Astrocyte (in vitro differentiated cells and primary cell): ENCODE data around the gene PXDN. TPM values are rescaled to one million over a fixed set of nuclear protein-coding genes. Genes with fewer than 3 reads are reported as not detected.

Experiments used
- DNase-seq: peaks from one replicate; pipeline ENCODE4 v3.0.0-alpha.2; 2010; ENCODE audit warnings: low read depth
- FAIRE-seq: peaks from 2 replicates; lab custom pipeline; 2011; peaks lifted over from hg19 to GRCh38; lab: Jason Lieb, UNC
- H2AFZ ChIP-seq: 2 replicates; pipeline ENCODE4 v1.6.0; 2012; ENCODE audit warnings: low read depth, low read length, inconsistent platforms
- H3K27ac ChIP-seq: 2 replicates; pipeline ENCODE4 v1.5.1; 2011; ENCODE audit warnings: low read depth, low read length, inconsistent platforms
- H3K27me3 ChIP-seq: 2 replicates; pipeline ENCODE4 v1.6.0; 2011; ENCODE audit warnings: low read length, inconsistent platforms; ENCODE audit not compliant: insufficient read depth
- H3K36me3 ChIP-seq: 2 replicates; pipeline ENCODE4 v1.5.1; 2011; ENCODE audit warnings: low read length, inconsistent platforms; ENCODE audit not compliant: insufficient read depth
- H3K4me1 ChIP-seq: 2 replicates; pipeline ENCODE4 v1.5.1; 2011; ENCODE audit warnings: low read length, inconsistent platforms; ENCODE audit not compliant: insufficient read depth
- H3K4me2 ChIP-seq: 2 replicates; pipeline ENCODE4 v1.6.0; 2012; ENCODE audit warnings: low read length, inconsistent platforms
- H3K4me3 ChIP-seq: 2 replicates; pipeline ENCODE4 v1.5.1; 2011; ENCODE audit warnings: low read depth, mild to moderate bottlenecking, low read length, inconsistent platforms; ENCODE audit not compliant: insufficient read depth
- H3K79me2 ChIP-seq: 2 replicates; pipeline ENCODE4 v1.6.0; 2012; ENCODE audit warnings: mild to moderate bottlenecking, low read length, inconsistent platforms; ENCODE audit not compliant: insufficient read depth
- H3K9ac ChIP-seq: 2 replicates; pipeline ENCODE4 v1.6.0; 2012; ENCODE audit warnings: mild to moderate bottlenecking, low read length, inconsistent platforms
- H3K9me3 ChIP-seq: 2 replicates; pipeline ENCODE4 v1.5.1; 2012; ENCODE audit warnings: low read depth, mild to moderate bottlenecking, low read length, inconsistent platforms; ENCODE audit not compliant: insufficient read depth
- H4K20me1 ChIP-seq: 2 replicates; pipeline ENCODE4 v1.6.0; 2012; ENCODE audit warnings: low read length, inconsistent platforms; ENCODE audit not compliant: insufficient read depth
- H3K27ac Mint-ChIP-seq: one replicate; pipeline ENCODE4 v1.8.0; 2021; ENCODE audit warnings: mild to moderate bottlenecking, mixed read lengths; ENCODE audit not compliant: unreplicated experiment
- H3K27me3 Mint-ChIP-seq: one replicate; pipeline ENCODE4 v1.8.0; 2021; ENCODE audit warnings: low read depth, mixed read lengths; ENCODE audit not compliant: unreplicated experiment
- H3K36me3 Mint-ChIP-seq: one replicate; pipeline ENCODE4 v1.8.0; 2021; ENCODE audit warnings: low read depth, mixed read lengths; ENCODE audit not compliant: unreplicated experiment
- H3K4me1 Mint-ChIP-seq: one replicate; pipeline ENCODE4 v1.8.0; 2021; ENCODE audit warnings: low read depth, mixed read lengths; ENCODE audit not compliant: unreplicated experiment
- H3K4me3 Mint-ChIP-seq: one replicate; pipeline ENCODE4 v1.8.0; 2021; ENCODE audit warnings: mild to moderate bottlenecking, moderate library complexity, mixed read lengths; ENCODE audit not compliant: unreplicated experiment
- H3K9me3 Mint-ChIP-seq: one replicate; pipeline ENCODE4 v1.8.0; 2021; ENCODE audit warnings: mild to moderate bottlenecking, mixed read lengths; ENCODE audit not compliant: unreplicated experiment
- CTCF ChIP-seq: IDR thresholded peaks from 2 replicates; pipeline ENCODE4 v1.5.1; 2011; ENCODE audit warnings: low read depth, mild to moderate bottlenecking, inconsistent platforms, low read length, moderate library complexity; ENCODE audit not compliant: insufficient read depth
- EZH2 ChIP-seq: IDR thresholded peaks from 2 replicates; pipeline ENCODE4 v1.6.1; 2012; ENCODE audit warnings: mild to moderate bottlenecking, low read length, inconsistent platforms; ENCODE audit not compliant: insufficient read depth
- total RNA-seq: library from RNA; stranded (reverse); gene quantifications from 2 replicates; pipeline ENCODE4 v1.2.1, GENCODE V29; 2021

PXDN gene
- total RNA-seq, 1 donor from 2014 or later: 417 TPM

GRCh38 chr2:1601471-1602277, 142.6 kb downstream of the PXDN start:
- H3K79me2 ChIP-seq: no peaks in the 10 kb centered on the region
- no peak overlapping the region for H3K4me2 ChIP-seq
- H3K9ac ChIP-seq: no peak overlapping the region
- H3K27me3 ChIP-seq: no peaks in the 10 kb centered on the region
- Mint-ChIP-seq H3K4me3 (no peak overlapping the region), H3K27me3 (peaks cover 12% of the 10 kb centered on the region), H3K27ac (no peak overlapping the region), H3K4me1 (peaks cover 8% of the 10 kb centered on the region), H3K36me3 (no peaks in the 10 kb centered on the region), H3K9me3 (no peaks in the 10 kb centered on the region)
- H3K27ac ChIP-seq: no peak overlapping the region
- H3K4me1 ChIP-seq: peaks cover 18% of the 10 kb centered on the region
- no peaks in the 10 kb centered on the region for H3K36me3 ChIP-seq
- no peaks in the 10 kb centered on the region for H4K20me1 ChIP-seq
- H3K4me3 ChIP-seq: no peak overlapping the region
- no peak for FAIRE-seq
- TF ChIP-seq EZH2 (no peak), CTCF (no peak)
- no peak for DNase-seq
- no peak overlapping the region for H2AFZ ChIP-seq
- no peaks in the 10 kb centered on the region for H3K9me3 ChIP-seq

GRCh38 chr2:1601067-1601412, 143.3 kb downstream of the PXDN start:
- FAIRE-seq: no peak
- no peak overlapping the region for H3K27ac ChIP-seq
- no peaks in the 10 kb centered on the region for H3K36me3 Mint-ChIP-seq

More at GRCh38 chr2:1601067-1601412, 143.3 kb downstream of the PXDN start:
- TF ChIP-seq CTCF (no peak), EZH2 (no peak)
- Histone ChIP-seq H3K4me3 (no peak overlapping the region), H4K20me1 (no peaks in the 10 kb centered on the region), H2AFZ (no peak overlapping the region), H3K36me3 (no peaks in the 10 kb centered on the region), H3K9ac (no peak overlapping the region), H3K79me2 (no peaks in the 10 kb centered on the region), H3K9me3 (peaks cover 3% of the 10 kb centered on the region), H3K4me2 (no peak overlapping the region), H3K4me1 (peaks cover 16% of the 10 kb centered on the region), H3K27me3 (no peaks in the 10 kb centered on the region)
- no peaks in the 10 kb centered on the region for H3K9me3 Mint-ChIP-seq
- H3K4me3 Mint-ChIP-seq: no peak overlapping the region
- H3K27me3 Mint-ChIP-seq: peaks cover 12% of the 10 kb centered on the region
- DNase-seq: no peak
- peaks cover 1% of the 10 kb centered on the region for H3K4me1 Mint-ChIP-seq
- no peak overlapping the region for H3K27ac Mint-ChIP-seq
